Measurements from ENCODE around the gene FARS2.
A peak's percentile ranks its signal among the peaks of the same experiment; 100 is the strongest.

FARS2 gene

DNA sequence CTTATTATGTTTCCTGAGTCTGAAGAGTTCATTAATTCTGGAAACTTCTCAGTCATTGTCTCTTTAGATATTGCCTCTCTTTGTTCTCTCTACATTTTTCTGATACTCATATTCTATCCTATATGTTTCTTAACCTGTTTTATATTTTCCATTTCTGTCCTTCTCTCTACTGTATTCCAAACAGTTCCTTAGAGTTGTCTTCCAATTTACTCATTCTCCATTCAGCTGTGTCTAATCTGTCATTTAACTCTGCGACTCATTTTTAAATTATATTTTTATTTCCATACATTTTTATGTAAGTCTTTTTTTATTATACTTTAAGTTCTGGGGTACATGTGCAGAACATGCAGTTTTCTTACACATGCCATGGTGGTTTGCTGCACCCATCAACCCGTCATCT lies 493.6 kb downstream of the FARS2 start:
- H3K27ac ChIP-seq = no peak overlapping the region
- no peak for DNase-seq (ENCODE audit: low spot score)
- TF ChIP-seq, protein P1, sequence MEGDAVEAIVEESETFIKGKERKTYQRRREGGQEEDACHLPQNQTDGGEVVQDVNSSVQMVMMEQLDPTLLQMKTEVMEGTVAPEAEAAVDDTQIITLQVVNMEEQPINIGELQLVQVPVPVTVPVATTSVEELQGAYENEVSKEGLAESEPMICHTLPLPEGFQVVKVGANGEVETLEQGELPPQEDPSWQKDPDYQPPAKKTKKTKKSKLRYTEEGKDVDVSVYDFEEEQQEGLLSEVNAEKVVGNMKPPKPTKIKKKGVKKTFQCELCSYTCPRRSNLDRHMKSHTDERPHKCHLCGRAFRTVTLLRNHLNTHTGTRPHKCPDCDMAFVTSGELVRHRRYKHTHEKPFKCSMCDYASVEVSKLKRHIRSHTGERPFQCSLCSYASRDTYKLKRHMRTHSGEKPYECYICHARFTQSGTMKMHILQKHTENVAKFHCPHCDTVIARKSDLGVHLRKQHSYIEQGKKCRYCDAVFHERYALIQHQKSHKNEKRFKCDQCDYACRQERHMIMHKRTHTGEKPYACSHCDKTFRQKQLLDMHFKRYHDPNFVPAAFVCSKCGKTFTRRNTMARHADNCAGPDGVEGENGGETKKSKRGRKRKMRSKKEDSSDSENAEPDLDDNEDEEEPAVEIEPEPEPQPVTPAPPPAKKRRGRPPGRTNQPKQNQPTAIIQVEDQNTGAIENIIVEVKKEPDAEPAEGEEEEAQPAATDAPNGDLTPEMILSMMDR (IDR thresholded peaks at IDR 0.05) = no peak
- H3K4me3 ChIP-seq = no peak overlapping the region

DNA sequence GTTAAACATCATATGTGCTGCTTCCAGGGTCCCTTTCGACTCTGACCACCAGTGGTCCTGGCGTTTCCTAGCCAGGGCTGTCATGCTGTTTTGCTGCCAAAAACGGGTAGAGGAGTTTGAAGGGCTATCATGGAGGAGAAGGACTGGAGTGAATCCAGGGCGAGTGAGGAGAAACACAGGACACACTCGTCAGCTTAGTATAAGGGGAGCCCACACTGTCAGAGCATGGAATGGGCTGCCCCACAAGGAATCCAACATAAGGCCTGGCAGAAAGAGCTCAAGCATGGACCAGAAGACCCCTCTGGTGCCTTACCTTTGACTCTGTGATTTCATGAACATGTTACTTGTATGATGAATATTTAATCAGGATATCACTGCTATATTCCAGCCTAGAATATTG lies 498.3 kb downstream of the FARS2 start:
- no peak overlapping the region for H3K27ac ChIP-seq
- TF ChIP-seq, protein P1 (IDR thresholded peaks at IDR 0.05) = no peak
- no peak for DNase-seq (ENCODE audit: low spot score)
- H3K4me3 ChIP-seq = no peak overlapping the region

DNA sequence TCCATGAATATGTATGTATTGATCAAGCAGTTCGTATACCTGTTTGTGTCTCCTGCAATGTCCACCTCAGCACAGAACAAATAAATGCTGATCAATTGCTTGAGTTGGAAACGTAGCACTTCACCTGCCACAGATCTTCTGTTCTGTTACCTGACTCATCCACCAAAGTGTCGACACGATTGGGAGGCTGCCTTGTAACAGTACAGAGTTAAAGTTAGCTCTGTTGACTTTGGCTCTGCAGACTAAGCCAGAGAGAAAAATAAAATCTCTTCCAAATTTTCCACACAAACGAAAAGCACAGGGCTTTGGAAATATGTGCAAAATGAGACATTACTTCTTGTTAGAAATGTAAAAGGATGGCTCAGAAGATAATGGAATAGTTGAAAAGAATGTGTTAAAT lies 500.1 kb downstream of the FARS2 start:
- Histone ChIP-seq H3K4me3 (no peak overlapping the region), H3K27ac (peak overlapping the region; percentile 17 to 56)
- DNase-seq (ENCODE audit: low spot score) = no peak
- TF ChIP-seq, protein P1 (IDR thresholded peaks at IDR 0.05) = no peak

DNA sequence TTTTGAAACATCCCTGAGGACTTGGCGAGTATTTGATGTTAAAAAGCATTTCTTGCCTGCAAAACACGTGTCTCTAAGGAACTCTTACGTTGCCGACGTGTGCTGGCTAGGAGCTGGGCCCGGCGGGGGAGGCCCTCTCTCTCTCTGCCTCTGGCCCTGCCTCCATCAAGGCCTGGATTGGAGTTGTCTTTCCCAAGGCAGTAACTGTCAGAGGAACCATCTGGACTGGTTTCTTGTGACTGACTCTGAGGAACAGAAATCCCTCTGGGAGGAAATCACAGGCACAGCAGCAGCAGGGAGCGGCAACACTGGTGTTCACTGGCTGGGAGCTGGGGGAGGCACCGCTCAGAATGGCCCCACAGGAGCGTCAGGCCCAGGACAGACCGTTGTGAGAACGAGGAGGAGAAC lies 501.3 kb downstream of the FARS2 start:
- Histone ChIP-seq H3K4me3 (peak overlapping the region; percentile 1), H3K27ac (peak overlapping the region; percentile 56 to 78)
- TF ChIP-seq, protein P1 (IDR thresholded peaks at IDR 0.05) = no peak
- DNase-seq (ENCODE audit: low spot score) = no peak

DNA sequence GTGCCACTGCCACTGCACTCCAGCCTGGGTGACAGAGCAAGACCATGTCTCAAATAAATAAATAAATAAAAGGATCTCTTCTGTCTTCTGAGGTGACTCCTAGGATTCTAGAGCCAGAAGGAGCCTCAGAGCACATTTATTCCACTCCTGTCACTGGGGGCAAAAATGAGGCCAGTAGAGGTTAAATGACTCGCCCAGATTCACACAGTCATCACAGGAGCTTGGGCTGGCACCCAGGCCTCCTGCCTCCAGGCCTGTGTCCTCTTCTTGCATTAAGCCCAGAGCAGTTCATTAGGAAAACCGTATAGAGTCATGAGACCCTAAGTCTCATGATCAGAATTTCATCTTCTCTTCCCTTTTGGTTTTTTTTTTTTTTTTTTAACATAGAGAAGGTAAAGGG lies 502.1 kb downstream of the FARS2 start:
- DNase-seq (ENCODE audit: low spot score) = no peak
- Histone ChIP-seq H3K4me3 (no peak overlapping the region), H3K27ac (peak overlapping the region in 1 of 2 donors; percentile 56)
- TF ChIP-seq, protein P1 (IDR thresholded peaks at IDR 0.05) = no peak

DNA sequence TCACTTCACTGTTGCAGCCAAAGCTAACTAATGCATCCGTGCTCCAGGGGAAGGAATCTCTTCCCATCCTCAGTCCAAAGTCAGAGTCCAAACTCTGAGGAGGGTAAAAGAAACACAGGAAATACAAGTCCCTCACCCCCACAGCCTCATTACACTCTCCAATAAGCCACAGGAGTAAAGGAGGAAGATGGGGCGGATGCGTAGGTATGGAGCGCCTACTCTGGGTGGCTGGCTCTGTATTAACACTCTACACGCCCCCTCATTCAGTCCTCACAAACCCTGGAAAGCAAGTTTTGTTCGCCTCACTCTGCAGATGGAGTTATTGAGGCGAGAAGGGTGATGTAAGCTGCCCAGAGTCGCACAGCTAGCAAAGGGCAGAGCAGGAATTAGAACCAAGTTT lies 502.6 kb downstream of the FARS2 start:
- Histone ChIP-seq H3K27ac (peak overlapping the region; percentile 84 to 89), H3K4me3 (peak overlapping the region; percentile 56)
- no peak for DNase-seq (ENCODE audit: low spot score)
- TF ChIP-seq, protein P1 (IDR thresholded peaks at IDR 0.05) = no peak

DNA sequence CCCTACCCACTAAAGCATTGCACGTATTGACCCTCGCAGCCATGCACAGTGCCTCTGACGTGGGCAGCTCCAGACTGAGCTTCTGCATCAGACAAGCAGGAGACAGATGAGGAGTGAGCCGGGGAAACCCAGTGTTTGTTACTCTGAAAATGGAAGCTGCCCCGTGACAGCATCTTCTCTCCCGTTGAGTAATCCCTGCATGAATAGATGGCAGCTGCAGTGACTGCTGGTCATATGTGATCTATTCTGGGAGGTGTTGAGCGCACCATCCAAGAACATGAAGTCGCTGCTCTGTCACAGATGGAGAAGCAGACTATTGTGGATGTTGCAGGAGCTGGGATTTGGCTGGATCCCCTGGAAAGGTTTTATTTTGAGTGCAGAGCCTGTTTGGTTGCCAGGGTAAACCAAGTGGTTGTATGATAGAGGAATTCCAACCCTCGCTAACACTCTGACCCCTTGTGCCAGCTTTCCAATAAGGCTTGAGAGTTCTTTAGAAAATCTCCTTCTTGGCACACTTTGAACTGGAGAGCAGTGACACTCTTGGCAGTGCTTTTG lies 503.2 kb downstream of the FARS2 start:
- peak; percentile 86 for DNase-seq (ENCODE audit: low spot score)
- peak overlapping the region; percentile 56 for H3K4me3 ChIP-seq
- peak overlapping the region; percentile 84 to 89 for H3K27ac ChIP-seq
- TF ChIP-seq, protein P1 (IDR thresholded peaks at IDR 0.05) = no peak

Data from coronary artery (tissue), 2 donors.